Measurements from ENCODE around the gene SALL4.

DNA sequence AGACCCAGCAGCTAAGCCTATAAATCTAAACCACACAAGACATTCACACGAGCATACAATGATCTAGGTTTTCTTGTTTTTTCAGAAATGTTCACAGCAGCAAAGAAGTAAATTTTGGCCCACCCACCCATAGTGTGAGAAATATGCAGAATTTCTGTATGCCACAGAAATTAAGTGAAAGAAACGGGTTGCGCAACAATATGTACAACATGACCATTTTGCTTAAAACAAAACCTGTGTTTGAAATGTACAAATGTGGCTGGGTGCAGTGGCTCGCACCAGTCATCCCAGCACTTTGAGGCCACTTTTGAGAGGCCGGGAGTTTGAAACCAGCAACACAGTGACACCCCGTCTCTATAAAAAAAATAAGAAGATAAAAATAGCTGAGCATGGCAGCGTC lies 9.4 kb downstream of the SALL4 start:
- TF ChIP-seq POLR2A (IDR thresholded peaks at IDR 0.05) (no peak), CTCF (IDR thresholded peaks at IDR 0.05) (no peak), POLR2AphosphoS5 (IDR thresholded peaks at IDR 0.05) (no peak)

Data from transverse colon (tissue), 4 donors.